ENCODE measurements around the gene AMER2. TPM values are rescaled to one million over a fixed set of nuclear protein-coding genes. Genes with fewer than 3 reads are reported as not detected.

AMER2 gene
- total RNA-seq, 2 experiments from 2014 or later = not detected

DNA sequence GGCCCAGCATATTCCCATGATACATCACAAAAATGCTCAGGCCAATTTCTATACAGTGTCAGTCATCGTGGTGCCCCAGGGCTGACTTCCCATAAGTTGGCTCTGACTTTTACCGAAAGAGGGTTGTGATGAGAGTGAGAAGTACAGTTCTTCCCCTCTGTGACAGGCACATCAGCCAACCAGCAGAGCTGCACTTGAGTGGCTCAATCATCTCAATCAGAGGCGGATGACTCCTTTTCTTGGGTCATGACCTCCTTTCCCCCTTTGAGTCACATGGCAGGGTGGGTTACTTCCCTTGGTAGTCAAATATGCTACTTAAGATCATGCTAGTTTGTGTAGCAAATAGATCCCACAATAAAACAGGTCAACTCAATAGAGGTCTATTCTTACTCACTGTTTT is 6.9 kb upstream of the AMER2 start:
- H3K4me3 Mint-ChIP-seq = no peak overlapping the region
- H3K27ac Mint-ChIP-seq = no peak overlapping the region
- POLR2A ChIA-PET = no interaction called here
- CTCF ChIA-PET = no interaction called here
- DNase-seq (no peak), ATAC-seq (no peak)
- no peaks in the 10 kb centered on the region for H3K36me3 Mint-ChIP-seq (ENCODE audit: low read depth)
- H3K9me3 Mint-ChIP-seq (ENCODE audit: insufficient read depth) = no peaks in the 10 kb centered on the region
- peaks cover 26% of the 10 kb centered on the region for H3K27me3 Mint-ChIP-seq (ENCODE audit: low read depth)
- no peaks in the 10 kb centered on the region for H3K4me1 Mint-ChIP-seq (ENCODE audit: low read depth)

DNA sequence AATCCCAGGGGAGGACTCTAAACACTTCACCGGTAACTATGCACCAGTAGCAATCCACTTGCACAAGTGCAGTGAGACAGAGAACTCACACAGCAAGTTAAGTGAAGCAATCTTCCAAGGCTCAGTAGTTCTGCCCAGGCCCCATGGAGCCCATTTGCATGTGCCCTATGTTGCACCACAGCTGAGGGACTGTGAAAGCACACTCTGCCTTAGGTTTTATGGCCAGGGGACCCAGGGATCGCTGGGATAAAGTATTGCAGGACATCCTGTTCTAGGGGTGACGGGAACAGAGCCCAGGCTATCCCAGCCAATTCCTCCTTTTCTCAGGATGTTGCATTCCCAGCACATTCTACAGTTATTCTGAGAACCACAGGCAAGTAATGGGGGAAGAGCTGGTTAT is 6.0 kb upstream of the AMER2 start:
- Mint-ChIP-seq H3K27me3 (ENCODE audit: low read depth) (peaks cover 32% of the 10 kb centered on the region), H3K9me3 (ENCODE audit: insufficient read depth) (no peaks in the 10 kb centered on the region), H3K27ac (no peak overlapping the region), H3K4me3 (no peak overlapping the region), H3K4me1 (ENCODE audit: low read depth) (no peaks in the 10 kb centered on the region), H3K36me3 (ENCODE audit: low read depth) (no peaks in the 10 kb centered on the region)
- POLR2A ChIA-PET = no interaction called here
- ATAC-seq (no peak), DNase-seq (no peak)
- CTCF ChIA-PET = no interaction called here

- H3K9me3 Mint-ChIP-seq (ENCODE audit: insufficient read depth) = no peaks in the 10 kb centered on the region
- H3K36me3 Mint-ChIP-seq (ENCODE audit: low read depth) = no peaks in the 10 kb centered on the region
- no peak for DNase-seq
- CTCF ChIA-PET = no interaction called here
- POLR2A ChIA-PET = no interaction called here
- H3K4me1 Mint-ChIP-seq (ENCODE audit: low read depth) = no peaks in the 10 kb centered on the region
- no peak overlapping the region for H3K27ac Mint-ChIP-seq
- ATAC-seq = no peak
- no peak overlapping the region for H3K4me3 Mint-ChIP-seq
- H3K27me3 Mint-ChIP-seq (ENCODE audit: low read depth) = peaks cover 36% of the 10 kb centered on the region
Measured at GRCh38 chr13:25177636-25178035, 5.5 kb upstream of the AMER2 start.

- Mint-ChIP-seq H3K9me3 (ENCODE audit: insufficient read depth) (no peaks in the 10 kb centered on the region), H3K27ac (no peak overlapping the region), H3K4me1 (ENCODE audit: low read depth) (peaks cover 1% of the 10 kb centered on the region), H3K36me3 (ENCODE audit: low read depth) (no peaks in the 10 kb centered on the region), H3K27me3 (ENCODE audit: low read depth) (peaks cover 39% of the 10 kb centered on the region), H3K4me3 (no peak overlapping the region)
- DNase-seq = no peak
- ChIA-PET POLR2A (no interaction called here), CTCF (no interaction called here)
- no peak for ATAC-seq
Measured at GRCh38 chr13:25177012-25177411, 4.9 kb upstream of the AMER2 start.

- POLR2A ChIA-PET = no interaction called here
- H3K4me1 Mint-ChIP-seq (ENCODE audit: low read depth) = peaks cover 11% of the 10 kb centered on the region
- CTCF ChIA-PET = no interaction called here
Measured at GRCh38 chr13:25175431-25175830, 3.3 kb upstream of the AMER2 start.

GRCh38 chr13:25175026-25175425 is 2.9 kb upstream of the AMER2 start:
- H3K4me3 Mint-ChIP-seq = no peak overlapping the region
- CTCF ChIA-PET = no interaction called here
- no peak overlapping the region for H3K27ac Mint-ChIP-seq
- ATAC-seq (no peak), DNase-seq (no peak)
- H3K9me3 Mint-ChIP-seq (ENCODE audit: insufficient read depth) = no peaks in the 10 kb centered on the region
- peaks cover 11% of the 10 kb centered on the region for H3K4me1 Mint-ChIP-seq (ENCODE audit: low read depth)
- peaks cover 53% of the 10 kb centered on the region for H3K27me3 Mint-ChIP-seq (ENCODE audit: low read depth)
- peaks cover 5% of the 10 kb centered on the region for H3K36me3 Mint-ChIP-seq (ENCODE audit: low read depth)
- POLR2A ChIA-PET = no interaction called here

More at GRCh38 chr13:25175431-25175830, 3.3 kb upstream of the AMER2 start:
- Mint-ChIP-seq H3K9me3 (ENCODE audit: insufficient read depth) (no peaks in the 10 kb centered on the region), H3K27me3 (ENCODE audit: low read depth) (peaks cover 50% of the 10 kb centered on the region), H3K36me3 (ENCODE audit: low read depth) (peaks cover 5% of the 10 kb centered on the region), H3K27ac (no peak overlapping the region), H3K4me3 (no peak overlapping the region)
- DNase-seq = no peak
- no peak for ATAC-seq

DNA sequence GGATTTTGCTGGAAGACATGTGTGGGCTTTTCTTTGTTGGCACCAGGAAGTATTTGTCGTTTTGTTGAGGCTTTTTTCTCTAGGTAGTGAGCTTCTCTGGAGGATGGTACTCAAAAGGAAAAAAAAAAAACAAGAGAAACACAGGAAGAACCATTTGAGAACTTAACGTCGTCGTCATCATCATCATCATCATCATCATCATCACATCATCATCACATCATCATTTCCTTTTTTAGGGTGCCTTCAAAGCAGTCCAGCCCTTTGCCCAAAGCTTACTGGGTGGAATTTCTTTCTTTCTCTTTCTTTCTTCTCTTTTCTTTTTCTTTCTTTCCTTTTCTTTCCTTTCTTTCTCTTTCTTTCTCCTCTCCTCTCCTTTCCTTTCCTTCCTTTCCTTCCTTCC is 2.2 kb upstream of the AMER2 start:
- no peak for ATAC-seq
- Mint-ChIP-seq H3K9me3 (ENCODE audit: insufficient read depth) (no peaks in the 10 kb centered on the region), H3K4me1 (ENCODE audit: low read depth) (peaks cover 11% of the 10 kb centered on the region), H3K27me3 (ENCODE audit: low read depth) (peaks cover 53% of the 10 kb centered on the region), H3K27ac (no peak overlapping the region), H3K36me3 (ENCODE audit: low read depth) (peaks cover 5% of the 10 kb centered on the region), H3K4me3 (no peak overlapping the region)
- ChIA-PET CTCF (no interaction called here), POLR2A (no interaction called here)
- no peak for DNase-seq

GRCh38 chr13:25172303-25172630 is 179 bp upstream of the AMER2 start:
- no peak for DNase-seq
- POLR2A ChIA-PET = no interaction called here
- H3K36me3 Mint-ChIP-seq (ENCODE audit: low read depth) = peaks cover 5% of the 10 kb centered on the region
- no peak overlapping the region for H3K4me3 Mint-ChIP-seq
- H3K4me1 Mint-ChIP-seq (ENCODE audit: low read depth) = peaks cover 11% of the 10 kb centered on the region
- H3K27me3 Mint-ChIP-seq (ENCODE audit: low read depth) = peaks cover 58% of the 10 kb centered on the region
- H3K27ac Mint-ChIP-seq = no peak overlapping the region
- CTCF ChIA-PET = interaction anchor here (0.6 kb wide), 1 partner anchor 88 kb away, joined by 3 read pairs; no protein-coding TSS in a partner anchor
- H3K9me3 Mint-ChIP-seq (ENCODE audit: insufficient read depth) = no peaks in the 10 kb centered on the region
- ATAC-seq = no peak

GRCh38 chr13:25171170-25171516 is 945 bp downstream of the AMER2 start:
- no peak overlapping the region for H3K27ac Mint-ChIP-seq
- CTCF ChIA-PET = no interaction called here
- DNase-seq = no peak

GRCh38 chr13:25170554-25171111 is 1.5 kb downstream of the AMER2 start:
- Mint-ChIP-seq H3K4me3 (no peak overlapping the region), H3K27me3 (ENCODE audit: low read depth) (peaks cover 58% of the 10 kb centered on the region), H3K36me3 (ENCODE audit: low read depth) (peaks cover 5% of the 10 kb centered on the region), H3K9me3 (ENCODE audit: insufficient read depth) (no peaks in the 10 kb centered on the region), H3K27ac (no peak overlapping the region), H3K4me1 (ENCODE audit: low read depth) (peaks cover 11% of the 10 kb centered on the region)
- DNase-seq = no peak
- ATAC-seq = no peak
- ChIA-PET POLR2A (no interaction called here), CTCF (no interaction called here)

More at GRCh38 chr13:25171170-25171516, 945 bp downstream of the AMER2 start:
- peaks cover 11% of the 10 kb centered on the region for H3K4me1 Mint-ChIP-seq (ENCODE audit: low read depth)
- ATAC-seq = no peak
- POLR2A ChIA-PET = no interaction called here
- peaks cover 5% of the 10 kb centered on the region for H3K36me3 Mint-ChIP-seq (ENCODE audit: low read depth)
- H3K27me3 Mint-ChIP-seq (ENCODE audit: low read depth) = peaks cover 58% of the 10 kb centered on the region
- H3K9me3 Mint-ChIP-seq (ENCODE audit: insufficient read depth) = no peaks in the 10 kb centered on the region
- H3K4me3 Mint-ChIP-seq = peak overlapping the region; percentile 56

GRCh38 chr13:25169951-25170553 is 2.0 kb downstream of the AMER2 start:
- Mint-ChIP-seq H3K36me3 (ENCODE audit: low read depth) (peaks cover 5% of the 10 kb centered on the region), H3K9me3 (ENCODE audit: insufficient read depth) (no peaks in the 10 kb centered on the region), H3K27ac (no peak overlapping the region), H3K27me3 (ENCODE audit: low read depth) (peaks cover 60% of the 10 kb centered on the region), H3K4me1 (ENCODE audit: low read depth) (peaks cover 11% of the 10 kb centered on the region), H3K4me3 (no peak overlapping the region)
- CTCF ChIA-PET = no interaction called here
- DNase-seq (no peak), ATAC-seq (no peak)
- POLR2A ChIA-PET = no interaction called here

DNA sequence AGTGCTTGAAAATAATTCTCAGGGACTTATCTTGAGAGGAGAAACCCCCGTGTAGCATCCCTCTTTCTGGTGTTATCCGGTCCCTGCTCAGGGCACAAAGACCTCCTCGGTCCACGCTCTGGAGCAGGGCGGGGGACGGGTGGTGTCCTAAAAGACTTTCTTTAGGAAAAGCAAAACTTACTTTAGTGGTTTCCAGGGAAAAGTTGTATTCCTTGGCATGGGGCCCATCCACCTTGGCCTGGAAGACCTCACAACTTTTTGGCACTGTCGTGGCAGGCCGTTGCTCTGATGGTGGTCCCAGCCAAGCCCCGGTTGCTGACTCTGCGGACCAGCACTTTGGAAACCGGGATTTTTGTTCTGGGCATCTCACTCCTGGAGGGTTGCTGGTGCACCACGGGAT is 2.7 kb downstream of the AMER2 start:
- Mint-ChIP-seq H3K4me3 (no peak overlapping the region), H3K27ac (no peak overlapping the region), H3K36me3 (ENCODE audit: low read depth) (peaks cover 5% of the 10 kb centered on the region), H3K27me3 (ENCODE audit: low read depth) (peaks cover 61% of the 10 kb centered on the region), H3K9me3 (ENCODE audit: insufficient read depth) (no peaks in the 10 kb centered on the region), H3K4me1 (ENCODE audit: low read depth) (peaks cover 11% of the 10 kb centered on the region)
- DNase-seq = no peak
- ChIA-PET POLR2A (no interaction called here), CTCF (no interaction called here)
- ATAC-seq = no peak

DNA sequence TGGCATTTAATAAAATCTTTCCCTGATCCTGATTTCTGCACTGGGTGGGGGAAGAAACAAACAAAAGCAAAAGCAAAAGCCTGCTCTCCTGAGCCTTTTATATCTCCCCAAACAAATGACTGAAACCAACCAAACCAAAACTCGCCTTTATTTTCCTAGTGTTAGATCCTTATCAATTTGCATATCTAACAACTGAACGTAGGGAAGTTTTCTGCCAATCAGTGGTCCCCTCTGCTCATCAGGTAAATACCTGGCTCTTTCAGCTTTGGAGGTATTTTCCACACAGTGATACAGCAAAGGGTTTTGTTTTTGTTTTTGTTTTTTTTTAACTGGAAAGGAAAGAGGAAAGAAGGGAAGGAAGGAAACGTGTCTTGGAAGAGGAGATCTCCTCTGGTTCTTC is 3.3 kb downstream of the AMER2 start:
- ATAC-seq (no peak), DNase-seq (no peak)
- ChIA-PET POLR2A (no interaction called here), CTCF (no interaction called here)
- peaks cover 11% of the 10 kb centered on the region for H3K4me1 Mint-ChIP-seq (ENCODE audit: low read depth)
- H3K36me3 Mint-ChIP-seq (ENCODE audit: low read depth) = peaks cover 5% of the 10 kb centered on the region
- peaks cover 57% of the 10 kb centered on the region for H3K27me3 Mint-ChIP-seq (ENCODE audit: low read depth)
- H3K27ac Mint-ChIP-seq = no peak overlapping the region
- H3K4me3 Mint-ChIP-seq = no peak overlapping the region
- H3K9me3 Mint-ChIP-seq (ENCODE audit: insufficient read depth) = no peaks in the 10 kb centered on the region
